ENCODE data around the gene CERS6. TPM values are rescaled to one million over a fixed set of nuclear protein-coding genes. Genes with fewer than 3 reads are reported as not detected.
"Not testable (repeated sequence)": the region's sequence is repeated elsewhere in the genome, so short reads cannot be mapped to it uniquely, and the experiment has no call there.

The CERS6 gene
- 29.8 to 45.9 TPM (median 30.8 TPM) in 3 replicates for total RNA-seq
- long read RNA-seq, full-length matches to known transcripts, result 19 of 25 reads
- long read RNA-seq, partial matches to known transcripts, result 1 of 25 reads
- long read RNA-seq, other reads (novel, unspliced or antisense), result 5 of 25 reads

- peaks cover 30% of the 10 kb centered on the region for H3K4me1 Mint-ChIP-seq (ENCODE audit: low read depth)
- H3K27me3 Mint-ChIP-seq (ENCODE audit: low read depth), result no peaks in the 10 kb centered on the region
- no peak within 1 kb of the TSS for H3K4me3 Mint-ChIP-seq (ENCODE audit: unreplicated experiment)
- H3K9me3 Mint-ChIP-seq (ENCODE audit: low read depth), result no peaks in the 10 kb centered on the region
- H3K36me3 Mint-ChIP-seq (ENCODE audit: low read depth), result no peaks in the 10 kb centered on the region
- DNase-seq (ENCODE audit: low spot score), result peak; percentile 98
- peak within 1 kb of the TSS; percentile 83 for H3K27ac Mint-ChIP-seq (ENCODE audit: unreplicated experiment)
- no peak for TF ChIP-seq CTCF (IDR thresholded peaks at IDR 0.05)
Measured at GRCh38 chr2:168455645-168456520, at the start of gene CERS6. Gene CERS6 (plus strand): TSS chr2:168456272. CDS start chr2:168456449, 177 bp downstream.

- not testable (repeated sequence) for H3K4me3 Mint-ChIP-seq (ENCODE audit: unreplicated experiment); H3K36me3 Mint-ChIP-seq (ENCODE audit: low read depth); H3K4me1 Mint-ChIP-seq (ENCODE audit: low read depth); H3K27ac Mint-ChIP-seq (ENCODE audit: unreplicated experiment); DNase-seq (ENCODE audit: low spot score); H3K27me3 Mint-ChIP-seq (ENCODE audit: low read depth)
- H3K9me3 Mint-ChIP-seq (ENCODE audit: low read depth), result peaks cover 24% of the 10 kb centered on the region
Measured at GRCh38 chr2:168412301-168412700, 43.8 kb upstream of the CERS6 start.

GRCh38 chr2:168413101-168413500 lies 43.0 kb upstream of the CERS6 start:
- not testable (repeated sequence) for H3K4me3 Mint-ChIP-seq (ENCODE audit: unreplicated experiment); H3K27ac Mint-ChIP-seq (ENCODE audit: unreplicated experiment); DNase-seq (ENCODE audit: low spot score); H3K36me3 Mint-ChIP-seq (ENCODE audit: low read depth); H3K27me3 Mint-ChIP-seq (ENCODE audit: low read depth); H3K4me1 Mint-ChIP-seq (ENCODE audit: low read depth)
- peaks cover 17% of the 10 kb centered on the region for H3K9me3 Mint-ChIP-seq (ENCODE audit: low read depth)

GRCh38 chr2:168416555-168416954 lies 39.5 kb upstream of the CERS6 start:
- peaks cover 1% of the 10 kb centered on the region for H3K27me3 Mint-ChIP-seq (ENCODE audit: low read depth)
- no peak for TF ChIP-seq CTCF (IDR thresholded peaks at IDR 0.05)
- peaks cover 1% of the 10 kb centered on the region for H3K36me3 Mint-ChIP-seq (ENCODE audit: low read depth)
- no peak overlapping the region for H3K27ac Mint-ChIP-seq (ENCODE audit: unreplicated experiment)
- H3K4me3 Mint-ChIP-seq (ENCODE audit: unreplicated experiment), result no peak overlapping the region
- H3K9me3 Mint-ChIP-seq (ENCODE audit: low read depth), result peaks cover 7% of the 10 kb centered on the region
- no peak for DNase-seq (ENCODE audit: low spot score)
- peaks cover 5% of the 10 kb centered on the region for H3K4me1 Mint-ChIP-seq (ENCODE audit: low read depth)

GRCh38 chr2:168422584-168422983 lies 33.5 kb upstream of the CERS6 start:
- H3K9me3 Mint-ChIP-seq (ENCODE audit: low read depth), result no peaks in the 10 kb centered on the region
- no peak overlapping the region for H3K4me3 Mint-ChIP-seq (ENCODE audit: unreplicated experiment)
- H3K4me1 Mint-ChIP-seq (ENCODE audit: low read depth), result peaks cover 19% of the 10 kb centered on the region
- no peaks in the 10 kb centered on the region for H3K27me3 Mint-ChIP-seq (ENCODE audit: low read depth)
- no peak for TF ChIP-seq CTCF (IDR thresholded peaks at IDR 0.05)
- H3K36me3 Mint-ChIP-seq (ENCODE audit: low read depth), result no peaks in the 10 kb centered on the region
- no peak overlapping the region for H3K27ac Mint-ChIP-seq (ENCODE audit: unreplicated experiment)
- DNase-seq (ENCODE audit: low spot score), result no peak

GRCh38 chr2:168424112-168424951 lies 31.7 kb upstream of the CERS6 start:
- no peak overlapping the region for H3K4me3 Mint-ChIP-seq (ENCODE audit: unreplicated experiment)
- no peaks in the 10 kb centered on the region for H3K27me3 Mint-ChIP-seq (ENCODE audit: low read depth)
- H3K9me3 Mint-ChIP-seq (ENCODE audit: low read depth), result no peaks in the 10 kb centered on the region
- no peaks in the 10 kb centered on the region for H3K36me3 Mint-ChIP-seq (ENCODE audit: low read depth)
- no peak for TF ChIP-seq CTCF (IDR thresholded peaks at IDR 0.05)
- DNase-seq (ENCODE audit: low spot score), result no peak
- peaks cover 15% of the 10 kb centered on the region for H3K4me1 Mint-ChIP-seq (ENCODE audit: low read depth)
- H3K27ac Mint-ChIP-seq (ENCODE audit: unreplicated experiment), result no peak overlapping the region
